NCI-H2196 treated with DMSO at 0.1 percent for 48 hours (cell line): Measurements from ENCODE around the gene GABRP.
"Not testable (repeated sequence)": the region's sequence is repeated elsewhere in the genome, so short reads cannot be mapped to it uniquely, and the experiment has no call there.

Experiments
- DNase-seq: peaks from one replicate; lab custom pipeline; 2025; ENCODE audit not compliant: unreplicated experiment; lab: John Stamatoyannopoulos, UW

GABRP gene

DNA sequence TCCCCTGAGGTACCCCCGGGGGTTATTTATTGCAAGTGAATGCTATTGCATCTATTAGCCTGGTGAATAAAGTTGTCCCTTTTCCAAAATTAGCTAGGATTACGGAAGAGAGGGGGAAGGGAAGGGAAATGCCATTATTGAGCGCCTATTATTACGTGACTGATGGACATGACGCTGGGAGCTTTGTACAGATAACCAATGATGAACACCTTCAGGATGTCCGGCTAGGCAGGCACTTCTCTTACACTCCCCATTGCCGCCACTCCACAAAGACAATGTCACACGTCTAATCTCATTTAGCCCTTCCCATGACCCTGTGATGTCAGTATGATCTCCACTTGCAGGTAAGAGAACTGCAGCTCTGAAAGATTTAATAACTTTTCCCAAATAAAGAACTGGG, 9.4 kb downstream of the GABRP start:
- DNase-seq = no peak

- no peak for DNase-seq
These were observed 11.6 kb downstream of the GABRP start for GRCh38 chr5:170795154-170795553.

- no peak for DNase-seq
These were observed 22.1 kb downstream of the GABRP start for GRCh38 chr5:170805666-170806065.

DNA sequence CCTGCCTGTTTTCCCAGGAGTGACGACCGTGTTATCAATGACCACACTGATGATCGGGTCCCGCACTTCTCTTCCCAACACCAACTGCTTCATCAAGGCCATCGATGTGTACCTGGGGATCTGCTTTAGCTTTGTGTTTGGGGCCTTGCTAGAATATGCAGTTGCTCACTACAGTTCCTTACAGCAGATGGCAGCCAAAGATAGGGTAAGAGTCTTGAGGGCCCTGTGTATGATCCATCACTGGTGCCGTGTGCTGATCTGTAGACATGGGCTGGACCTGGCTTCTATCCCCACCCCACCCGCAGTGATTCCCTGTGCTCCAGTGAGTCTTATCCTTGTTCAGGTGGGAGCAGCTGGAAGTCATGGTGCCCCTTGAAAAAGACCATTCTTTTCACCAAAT, 26.0 kb downstream of the GABRP start:
- no peak for DNase-seq

GRCh38 chr5:170811719-170812118, 28.2 kb downstream of the GABRP start:
- no peak for DNase-seq

GRCh38 chr5:170813231-170813630, 29.7 kb downstream of the GABRP start:
- DNase-seq = no peak

DNA sequence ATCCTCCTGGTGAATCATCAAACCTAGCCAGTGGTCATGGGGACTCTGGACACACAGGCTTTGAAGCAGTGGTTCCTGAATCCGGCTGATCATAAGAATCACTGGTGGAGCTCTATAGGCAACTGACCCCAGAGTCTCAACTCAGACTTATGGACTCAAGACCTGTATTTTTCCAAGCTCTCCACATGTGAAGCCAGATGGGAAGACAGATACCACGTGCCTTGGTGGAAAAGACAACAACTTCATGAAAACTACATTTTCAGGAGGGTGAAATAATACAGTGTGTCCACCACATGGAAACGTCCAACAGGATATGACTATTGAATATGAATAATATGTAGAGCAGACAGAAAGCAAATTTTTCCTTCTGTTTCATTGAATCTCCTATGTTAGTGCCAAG, 33.7 kb downstream of the GABRP start:
- no peak for DNase-seq

GRCh38 chr5:170818232-170818631, 34.7 kb downstream of the GABRP start:
- no peak for DNase-seq

- DNase-seq = no peak
These were observed 36.3 kb downstream of the GABRP start for GRCh38 chr5:170819824-170820223.

GRCh38 chr5:170821257-170821800, 37.8 kb downstream of the GABRP start:
- DNase-seq = no peak

DNA sequence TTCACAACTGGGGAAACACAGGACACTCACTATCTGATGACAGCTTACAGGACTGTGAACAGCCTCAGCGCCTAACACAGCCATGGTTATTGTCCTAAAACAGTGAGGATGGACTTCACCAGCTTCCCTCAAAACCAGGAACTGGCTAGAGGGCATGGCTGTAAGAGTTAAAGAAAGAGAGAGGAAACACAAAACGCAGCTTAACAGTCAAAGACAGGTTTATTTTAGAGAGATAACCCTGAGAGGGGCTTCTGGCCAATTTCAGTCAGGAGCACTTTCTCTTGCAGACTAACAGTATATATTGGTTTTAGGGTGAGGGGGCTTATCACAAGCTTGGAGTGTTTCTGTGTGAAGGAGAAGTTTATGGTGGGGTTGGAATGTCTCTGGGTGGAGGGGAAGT, 42.6 kb downstream of the GABRP start:
- DNase-seq = no peak

DNA sequence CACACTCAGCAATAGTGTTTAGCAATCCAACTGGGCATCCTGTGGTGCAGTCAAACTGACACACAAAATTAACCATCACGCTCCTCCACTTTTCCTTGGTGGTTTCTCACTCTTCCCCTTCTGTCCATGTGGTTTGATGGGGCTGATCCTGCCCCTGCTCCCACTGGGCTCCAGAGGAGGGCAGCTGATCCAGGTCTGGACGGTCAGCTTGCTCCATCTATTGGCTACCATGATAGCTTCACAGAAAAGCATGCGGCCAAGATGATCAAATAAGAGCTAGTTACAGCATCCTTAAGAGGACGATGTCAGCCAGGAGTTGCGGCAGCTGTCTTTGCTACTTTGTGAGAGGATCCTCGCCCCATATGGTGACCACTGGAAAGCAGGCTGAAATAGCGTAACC, 48.7 kb downstream of the GABRP start:
- DNase-seq = no peak

DNA sequence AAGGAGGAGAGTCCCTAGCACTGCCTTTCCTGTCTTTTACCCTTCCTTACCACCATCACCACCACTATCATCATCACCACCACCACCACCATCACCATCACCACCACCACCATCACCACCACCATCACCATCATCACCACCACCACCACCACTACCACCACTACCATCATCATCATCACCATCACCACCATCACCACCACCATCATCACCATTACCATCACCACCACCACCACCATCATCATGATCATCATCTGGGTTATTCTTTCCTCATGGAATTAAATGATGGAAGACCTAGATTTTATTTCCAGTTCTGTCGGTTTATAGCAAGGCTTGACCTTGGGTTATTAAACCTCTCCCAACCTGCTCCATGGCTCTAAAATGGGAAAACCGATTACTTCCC, 50.5 kb downstream of the GABRP start:
- DNase-seq = not testable (repeated sequence)

GRCh38 chr5:170836226-170836625, 52.7 kb downstream of the GABRP start:
- no peak for DNase-seq

DNA sequence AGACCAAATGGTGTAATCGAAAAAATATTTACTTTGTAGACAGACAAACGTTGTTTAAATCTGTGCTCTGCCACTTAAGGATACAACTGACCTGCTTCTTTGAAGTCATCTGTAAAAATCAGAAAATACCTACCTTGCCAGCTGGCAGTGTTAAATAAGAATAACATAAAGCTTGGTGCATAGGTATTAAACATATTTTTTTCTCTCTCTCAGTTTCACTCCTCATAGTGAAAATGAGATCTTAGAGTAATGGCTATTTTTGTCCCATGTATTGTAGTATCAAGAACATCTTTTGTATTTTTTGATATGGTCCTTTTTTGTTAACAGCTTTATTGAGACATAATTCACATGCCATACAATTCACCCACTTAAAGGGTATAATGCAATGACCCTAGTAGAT, 60.3 kb downstream of the GABRP start:
- no peak for DNase-seq

- DNase-seq = no peak
These were observed 61.1 kb downstream of the GABRP start for GRCh38 chr5:170844651-170845050.

DNA sequence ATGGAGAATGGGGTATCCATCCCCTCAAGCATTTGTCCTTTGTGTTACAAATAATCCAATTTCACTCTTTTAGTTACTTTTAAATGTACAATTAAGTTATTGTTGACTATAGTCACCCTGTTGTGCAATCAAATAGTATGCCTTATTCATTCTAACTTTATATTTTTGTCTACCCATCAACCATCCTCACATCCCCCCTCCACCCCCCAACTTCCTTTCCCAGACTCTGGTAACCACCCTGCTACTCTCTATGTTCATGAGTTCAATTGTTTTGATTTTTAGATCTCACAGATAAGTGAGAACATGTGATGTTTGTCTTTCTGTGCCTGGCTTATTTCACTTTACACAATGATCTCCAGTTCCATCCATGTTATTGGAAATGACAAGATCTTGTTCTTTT, 62.9 kb downstream of the GABRP start:
- DNase-seq = no peak

- no peak for DNase-seq
These were observed 63.3 kb downstream of the GABRP start for GRCh38 chr5:170846846-170847245.

DNA sequence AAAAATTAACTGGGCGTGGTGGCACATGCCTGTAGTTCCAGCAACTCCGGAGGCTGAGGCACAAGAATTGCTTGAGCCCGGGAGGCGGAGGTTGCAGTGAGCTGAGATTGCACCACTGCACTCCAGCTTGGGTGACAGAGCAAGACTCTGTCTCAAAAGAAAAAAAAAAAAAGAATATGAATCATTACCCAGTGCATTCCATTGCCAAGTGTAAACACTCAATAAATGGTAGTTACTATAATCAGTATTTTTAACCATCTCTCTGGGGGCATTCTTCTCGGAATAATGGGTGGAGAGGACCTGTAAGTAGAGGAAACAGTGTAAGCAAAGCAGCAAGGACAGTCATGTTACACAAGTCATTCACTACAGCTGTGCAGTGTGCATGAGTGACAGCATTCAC, 64.5 kb downstream of the GABRP start:
- DNase-seq = no peak

DNA sequence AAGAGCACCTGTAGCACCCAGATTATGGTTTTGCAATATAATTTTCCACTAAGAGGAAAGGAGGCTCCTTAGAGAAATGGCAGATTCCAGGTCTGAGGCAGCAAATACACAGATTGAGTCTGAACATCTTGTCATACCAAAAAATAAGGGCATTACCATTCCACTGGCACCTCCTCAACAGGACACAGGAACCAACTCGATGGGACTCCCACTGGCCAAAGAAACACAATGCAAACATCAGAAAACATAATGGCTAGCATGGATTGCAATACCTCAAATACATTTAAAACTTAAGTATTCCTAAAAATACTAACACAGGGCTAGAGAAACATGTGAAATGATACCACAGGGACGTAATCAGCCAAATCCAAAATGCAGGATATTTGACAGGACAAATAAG, 65.8 kb downstream of the GABRP start:
- no peak for DNase-seq

GRCh38 chr5:170854566-170854965, 71.0 kb downstream of the GABRP start:
- no peak for DNase-seq

DNA sequence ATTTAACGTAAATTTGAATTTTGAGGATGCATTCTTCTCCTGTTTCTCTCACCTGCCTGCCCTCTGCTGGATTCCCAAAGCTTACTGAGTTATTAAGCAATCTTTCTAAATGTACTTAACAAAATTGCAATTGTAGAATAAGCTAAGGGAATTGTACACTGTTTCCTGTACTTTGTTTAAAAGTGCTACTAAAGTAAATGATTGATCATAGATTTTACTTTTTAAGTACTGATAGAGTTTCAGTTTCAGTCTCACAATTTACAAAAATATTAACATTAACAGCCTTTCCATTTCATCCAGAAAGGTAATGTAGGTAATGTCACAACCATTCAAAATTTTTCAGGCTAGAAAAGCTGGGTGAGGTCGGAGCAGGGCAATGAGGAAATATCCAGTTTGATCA, 73.5 kb downstream of the GABRP start:
- no peak for DNase-seq

DNA sequence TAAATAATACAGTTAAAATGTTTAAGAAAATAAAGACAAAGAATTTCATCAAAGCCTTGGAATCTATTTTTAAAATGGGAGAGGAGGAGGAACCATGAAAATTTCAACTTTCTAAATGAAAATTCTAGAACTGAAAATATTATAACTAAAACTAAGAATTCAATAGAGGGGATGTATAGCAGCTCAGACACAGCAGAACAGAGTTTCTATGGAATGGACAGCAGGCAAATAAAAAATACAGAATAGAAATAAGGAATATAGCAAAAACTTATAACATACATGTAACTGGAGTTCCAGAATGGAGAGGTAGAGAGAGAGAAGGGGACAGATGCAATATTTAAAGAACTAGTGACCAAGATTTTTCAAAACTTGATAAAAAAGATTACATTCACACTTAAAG, 76.9 kb downstream of the GABRP start:
- no peak for DNase-seq
